ENCODE data around the gene ICA1. TPM values are rescaled to one million over a fixed set of nuclear protein-coding genes. Genes with fewer than 3 reads are reported as not detected.

The ICA1 gene
- total RNA-seq = 1.5 and 3.1 TPM in 2 replicates

DNA sequence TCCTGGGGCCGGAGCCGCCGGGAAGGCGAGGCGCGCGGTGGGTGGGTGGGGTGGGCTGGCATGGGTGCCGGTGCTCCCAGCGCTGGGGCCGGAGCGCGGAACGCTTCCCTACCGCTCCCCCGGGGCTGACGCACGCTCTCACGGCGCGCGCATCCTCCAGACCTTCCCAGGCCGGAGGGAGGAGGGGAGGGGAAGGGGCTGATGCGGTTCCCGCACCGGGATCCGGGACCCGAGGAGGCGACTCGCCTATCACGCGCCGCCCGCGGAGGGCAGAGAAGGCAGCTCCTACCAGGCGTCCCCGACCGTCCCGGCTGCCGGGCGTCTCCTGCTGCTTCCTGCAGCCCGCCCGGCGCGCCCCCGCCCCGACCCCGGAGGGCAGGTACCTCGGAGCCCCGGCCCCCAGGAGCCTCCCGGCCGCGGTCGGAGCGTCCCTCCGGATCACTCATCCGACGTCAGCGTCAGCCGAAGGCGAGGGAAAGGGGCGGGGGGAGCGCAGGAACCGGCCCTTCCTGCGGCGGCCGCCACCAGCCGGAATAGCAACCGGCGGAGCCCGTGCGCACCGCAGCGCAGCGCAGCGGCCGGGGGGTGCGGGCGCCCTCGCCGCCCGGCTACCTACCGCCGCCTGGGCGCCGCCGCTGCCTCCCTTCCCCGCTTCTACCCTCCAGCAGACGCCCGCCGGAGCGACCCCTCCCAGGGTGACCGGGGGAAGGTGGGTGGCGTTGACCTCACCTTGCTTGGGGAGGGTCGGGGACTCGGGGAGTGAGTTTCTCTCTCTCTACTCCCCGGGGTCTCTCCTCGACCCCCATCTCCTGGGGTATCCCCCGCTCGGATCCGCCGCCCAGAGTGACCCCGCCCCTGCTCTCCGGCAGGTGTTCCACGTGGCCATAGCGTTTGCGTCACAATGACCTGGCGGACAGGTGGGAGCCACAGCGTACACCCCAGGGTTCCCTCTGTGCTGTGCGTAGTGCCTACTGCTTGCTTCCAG, at the start of gene ICA1:
ICA1 (minus strand) TSS at position 457 of the 985 bp plus-strand sequence. CDS start 26,241 bp downstream, outside the sequence.

Other genes starting within 250 kb of the ICA1 start
- not detected in 2 replicates for gene NXPH1, start 171.4 kb upstream of the ICA1 start, total RNA-seq

Measured in epithelial cell of alveolus of lung (primary cell).